GM19043 (cell line): ENCODE results near the gene NEU1.
"Not testable (repeated sequence)": the region's sequence is repeated elsewhere in the genome, so short reads cannot be mapped to it uniquely, and the experiment has no call there.

ENCODE experiments used
- ATAC-seq: cut with Tn5 transposase; IDR thresholded peaks from one replicate; pipeline ENCODE4 v1.9.1; 2021; ENCODE audit warnings: low read depth; ENCODE audit not compliant: unreplicated experiment

Gene NEU1

GRCh38 chr6:31847276-31847978, 15.2 kb downstream of the NEU1 start:
- no peak for ATAC-seq

- ATAC-seq, result no peak
Observed at GRCh38 chr6:31844507-31844906, 18.1 kb downstream of the NEU1 start.

- no peak for ATAC-seq
Observed at GRCh38 chr6:31842053-31842452, 20.6 kb downstream of the NEU1 start.

GRCh38 chr6:31839779-31840126, 22.9 kb downstream of the NEU1 start:
- not testable (repeated sequence) for ATAC-seq

GRCh38 chr6:31838968-31839367, 23.7 kb downstream of the NEU1 start:
- ATAC-seq, result no peak

- ATAC-seq, result not testable (repeated sequence)
Observed at GRCh38 chr6:31838114-31838553, 24.5 kb downstream of the NEU1 start.

GRCh38 chr6:31837369-31838113, 25.1 kb downstream of the NEU1 start:
- ATAC-seq, result no peak

- no peak for ATAC-seq
Observed at GRCh38 chr6:31836474-31837368, 25.9 kb downstream of the NEU1 start.

- ATAC-seq, result no peak
Observed at GRCh38 chr6:31836047-31836473, 26.6 kb downstream of the NEU1 start.

- no peak for ATAC-seq
Observed at GRCh38 chr6:31834367-31835250, 28.0 kb downstream of the NEU1 start.

- no peak for ATAC-seq
Observed at GRCh38 chr6:31831350-31832215, 31.0 kb downstream of the NEU1 start.

GRCh38 chr6:31830886-31831335, 31.7 kb downstream of the NEU1 start:
- ATAC-seq, result no peak

- ATAC-seq, result no peak
Observed at GRCh38 chr6:31829633-31830283, 32.9 kb downstream of the NEU1 start.

- peak; percentile 69 for ATAC-seq
Observed at GRCh38 chr6:31827286-31828079, 35.1 kb downstream of the NEU1 start, which contains the start of gene HSPA1B. Gene HSPA1B (plus strand): TSS chr6:31827738. CDS start chr6:31827951, 213 bp downstream.

GRCh38 chr6:31826793-31827285, 35.8 kb downstream of the NEU1 start:
- ATAC-seq, result peak; percentile 17

GRCh38 chr6:31825553-31825952, 37.1 kb downstream of the NEU1 start:
- ATAC-seq, result no peak

GRCh38 chr6:31823592-31824196, 38.9 kb downstream of the NEU1 start:
- not testable (repeated sequence) for ATAC-seq
